PC-9 (cell line): Measurements from ENCODE around the gene ARHGAP45. TPM values are rescaled to one million over a fixed set of nuclear protein-coding genes. Genes with fewer than 3 reads are reported as not detected.

Experiments
- BruUV-seq: library from RNA; stranded (reverse); fragments of 400-500 nt; replicated peaks from 2 replicates; lab custom pipeline; 2021; lab: Mats Ljungman, UMichigan
- CTCF ChIA-PET: fragments of 300-600 bp; sonication (Branson Sonifier 250); formaldehyde crosslinking; loops from one replicate; lab custom pipeline; 2022; ENCODE audit warnings: antibody characterized with exemption; lab: Charles Lee
- POLR2A ChIA-PET: fragments of 300-600 bp; sonication (Branson Sonifier 250); formaldehyde crosslinking; loops from one replicate; lab custom pipeline; 2022; ENCODE audit warnings: antibody characterized with exemption; ENCODE audit not compliant: unreplicated experiment; lab: Charles Lee
- DNase-seq, 2 experiments: peaks; one replicate each; pipeline versions ENCODE4 v3.0.0 to v3.0.0-alpha.2; 2015 to 2022; ENCODE audit warnings: mixed read lengths in 1 of 2
- H2AFZ ChIP-seq: fragments of 200-600 bp; sonication (generic); 2 replicates; pipeline ENCODE4 v1.8.1; 2017; ENCODE audit warnings: antibody characterized with exemption
- H3F3A ChIP-seq: fragments of 200-600 bp; sonication (generic); 2 replicates; pipeline ENCODE4 v1.8.1; 2017; ENCODE audit warnings: antibody characterized with exemption, mild to moderate bottlenecking, low read depth; ENCODE audit not compliant: insufficient read depth
- H3K27ac ChIP-seq: fragments of 200-600 bp; sonication (generic); 2 replicates; pipeline ENCODE4 v1.6.1; 2016; ENCODE audit warnings: mixed run types
- H3K27me3 ChIP-seq: fragments of 200-600 bp; sonication (generic); 2 replicates; pipeline ENCODE4 v1.6.1; 2016; ENCODE audit warnings: low read depth, mixed run types; ENCODE audit not compliant: insufficient read depth
- H3K36me3 ChIP-seq: fragments of 200-600 bp; sonication (generic); 2 replicates; pipeline ENCODE4 v1.6.1; 2016; ENCODE audit warnings: low read depth, mixed run types
- H3K4me1 ChIP-seq: fragments of 200-600 bp; sonication (generic); replicated peaks from 2 replicates; pipeline ENCODE4 v1.6.1; 2016; ENCODE audit warnings: mixed run types; ENCODE audit not compliant: insufficient read depth
- H3K4me2 ChIP-seq: fragments of 200-600 bp; sonication (generic); 2 replicates; pipeline ENCODE4 v1.6.1; 2017; ENCODE audit warnings: mixed run types
- H3K4me3 ChIP-seq: fragments of 200-600 bp; sonication (generic); 2 replicates; pipeline ENCODE4 v1.6.1; 2016; ENCODE audit warnings: mixed run types
- H3K79me2 ChIP-seq: fragments of 200-600 bp; sonication (generic); 2 replicates; pipeline ENCODE4 v1.6.1; 2017; ENCODE audit warnings: low read depth, mixed run types
- H3K9me2 ChIP-seq: fragments of 200-600 bp; sonication (generic); 2 replicates; pipeline ENCODE4 v1.8.1; 2017; ENCODE audit warnings: mild to moderate bottlenecking; ENCODE audit not compliant: insufficient read depth
- H3K9me3 ChIP-seq: fragments of 200-600 bp; sonication (generic); 2 replicates; pipeline ENCODE4 v1.8.1; 2016; ENCODE audit warnings: low read depth; ENCODE audit not compliant: insufficient read depth
- H4K20me1 ChIP-seq: fragments of 200-600 bp; sonication (generic); 2 replicates; pipeline ENCODE4 v1.8.1; 2017; ENCODE audit not compliant: insufficient read depth
- CTCF ChIP-seq: fragments of 200-600 bp; sonication (generic); conservative IDR thresholded peaks from 2 replicates; pipeline ENCODE4 v1.6.1; 2017; ENCODE audit warnings: mixed run types, antibody characterized with exemption, mild to moderate bottlenecking, moderate library complexity
- EZH2 ChIP-seq: fragments of 200-600 bp; sonication (generic); IDR thresholded peaks from 2 replicates; pipeline ENCODE4 v1.8.0; 2017; ENCODE audit warnings: antibody characterized with exemption, low read depth
- intact Hi-C: fragments of 100-400 bp; cut with micrococcal nuclease; formaldehyde crosslinking; loops from one replicate; pipeline ENCODE4 v1.10.0; 2022; ENCODE audit not compliant: unreplicated experiment
- total RNA-seq: library from RNA; stranded (reverse); gene quantifications from 2 replicates; pipeline ENCODE4 v1.2.3, GENCODE V29; 2021

The ARHGAP45 gene
- total RNA-seq, 1 experiment from 2014 or later, result 20.2 TPM

GRCh38 chr19:1041835-1042685 lies 24.9 kb upstream of the ARHGAP45 start:
- H3K4me3 ChIP-seq, result no peak overlapping the region
- H3K27me3 ChIP-seq, result no peaks in the 10 kb centered on the region
- intact Hi-C loops, result no loop called here
- peaks cover 10% of the 10 kb centered on the region; the same call in 1 of the 2 replicates for H3K4me1 ChIP-seq
- no peaks in the 10 kb centered on the region for H4K20me1 ChIP-seq
- no peak overlapping the region for H3K27ac ChIP-seq
- H3K4me2 ChIP-seq, result no peak overlapping the region
- no peaks in the 10 kb centered on the region for H3K79me2 ChIP-seq
- H2AFZ ChIP-seq, result no peak overlapping the region
- no peaks in the 10 kb centered on the region for H3K9me3 ChIP-seq
- ChIA-PET CTCF (no interaction called here), POLR2A (no interaction called here)
- BruUV-seq, result no TSS peak
- DNase-seq, result no peak
- no peak for TF ChIP-seq CTCF
- TF ChIP-seq EZH2, result no peak
- H3K9me2 ChIP-seq, result no peaks in the 10 kb centered on the region
- no peaks in the 10 kb centered on the region for H3K36me3 ChIP-seq
- peaks cover 41% of the 10 kb centered on the region for H3F3A ChIP-seq

GRCh38 chr19:1042689-1043511 lies 24.1 kb upstream of the ARHGAP45 start:
- intact Hi-C loops, result no loop called here
- CTCF ChIA-PET, result no interaction called here
- DNase-seq, result no peak
- Histone ChIP-seq H3K27ac (no peak overlapping the region), H3K36me3 (no peaks in the 10 kb centered on the region), H3K79me2 (no peaks in the 10 kb centered on the region), H2AFZ (no peak overlapping the region), H3K4me2 (no peak overlapping the region), H3K27me3 (no peaks in the 10 kb centered on the region), H3K4me3 (no peak overlapping the region), H3K9me2 (no peaks in the 10 kb centered on the region), H3K9me3 (no peaks in the 10 kb centered on the region), H3F3A (peaks cover 33% of the 10 kb centered on the region), H4K20me1 (no peaks in the 10 kb centered on the region), H3K4me1 (peaks cover 10% of the 10 kb centered on the region; the same call in 1 of the 2 replicates)
- BruUV-seq, result no TSS peak
- POLR2A ChIA-PET, result interaction anchor here (0.6 kb wide), 1 partner anchor 312 kb away, joined by 4 read pairs; a partner anchor contains a TSS
- no peak for TF ChIP-seq EZH2
- TF ChIP-seq CTCF, result no peak

GRCh38 chr19:1045247-1045603 lies 21.7 kb upstream of the ARHGAP45 start:
- H3K36me3 ChIP-seq, result no peaks in the 10 kb centered on the region
- intact Hi-C loops, result no loop called here
- no peaks in the 10 kb centered on the region for H3K79me2 ChIP-seq
- H2AFZ ChIP-seq, result no peak overlapping the region
- DNase-seq, result peak; percentile 33 to 87
- H4K20me1 ChIP-seq, result no peaks in the 10 kb centered on the region
- peaks cover 10% of the 10 kb centered on the region; the same call in 1 of the 2 replicates for H3K4me1 ChIP-seq
- H3K9me3 ChIP-seq, result no peaks in the 10 kb centered on the region
- no peak overlapping the region for H3K27ac ChIP-seq
- H3K4me3 ChIP-seq, result no peak overlapping the region
- no TSS peak for BruUV-seq
- TF ChIP-seq CTCF, result no peak
- no peak for TF ChIP-seq EZH2
- no peak overlapping the region for H3K4me2 ChIP-seq
- ChIA-PET POLR2A (no interaction called here), CTCF (no interaction called here)
- H3F3A ChIP-seq, result peaks cover 19% of the 10 kb centered on the region
- no peaks in the 10 kb centered on the region for H3K9me2 ChIP-seq
- H3K27me3 ChIP-seq, result no peaks in the 10 kb centered on the region
